Muscle of leg (tissue), 9 donors: Measurements from ENCODE around the gene TBX15. TPM values are rescaled to one million over a fixed set of nuclear protein-coding genes. Genes with fewer than 3 reads are reported as not detected.

Experiments used
- polyA plus RNA-seq, 8 donors: library from polyadenylated mRNA; unstranded; fragments of 120-200 nt; gene quantifications; one replicate each; pipeline versions ENCODE4 v1.2.1 to v1.2.3, GENCODE V29; 2013; ENCODE audit warnings: inconsistent platforms in 1 of 8, low replicate concordance in 1 of 8; ENCODE audit not compliant: insufficient read length in 8 of 8, insufficient read depth in 1 of 8
- total RNA-seq: library from RNA; stranded (reverse); fragments of 120-200 nt; gene quantifications from one replicate; pipeline ENCODE4 v1.2.4, GENCODE V29; 2013

Gene TBX15
- total and polyA plus RNA-seq, 9 donors, result 41.4 to 72.7 (median 53.8) TPM

Other genes with a start within 250 kb of the TBX15 start
- gene WARS2, start 152.3 kb upstream of the TBX15 start, total RNA-seq, result 25.8 TPM
- 10 to 100 TPM; 16.3 to 23.9 (median 19.5) TPM for gene WARS2, start 152.3 kb upstream of the TBX15 start, polyA plus RNA-seq